GM23338 (cell line): ENCODE data around the gene CYP4F22. TPM values are rescaled to one million over a fixed set of nuclear protein-coding genes. Genes with fewer than 3 reads are reported as not detected.

Experiments
- ATAC-seq: fragments of 200-7000 bp; cut with Tn5 transposase; 3 replicates; pipeline ENCODE4 v1.9.1; 2020
- DNase-seq: peaks from one replicate; pipeline ENCODE4 v3.0.0-alpha.2; 2015; ENCODE audit warnings: low spot score
- H2AFZ ChIP-seq: fragments of 200-600 bp; sonication (generic); 2 replicates; pipeline ENCODE4 v1.8.0; 2016; ENCODE audit warnings: antibody characterized with exemption, mild to moderate bottlenecking, moderate library complexity
- H3F3A ChIP-seq: fragments of 200-600 bp; sonication (generic); replicated peaks from 2 replicates; pipeline ENCODE4 v1.8.0; 2017; ENCODE audit warnings: antibody characterized with exemption, mixed run types, low read depth
- H3K27ac ChIP-seq: fragments of 200-600 bp; sonication (generic); 2 replicates; pipeline ENCODE4 v1.6.1; 2016; ENCODE audit warnings: low read depth
- H3K27me3 ChIP-seq: fragments of 200-600 bp; sonication (generic); 2 replicates; pipeline ENCODE4 v1.8.0; 2016; ENCODE audit warnings: mild to moderate bottlenecking, mixed run types, moderate library complexity; ENCODE audit not compliant: insufficient read depth
- H3K36me3 ChIP-seq: fragments of 200-600 bp; sonication (generic); 2 replicates; pipeline ENCODE4 v1.8.0; 2016; ENCODE audit warnings: mild to moderate bottlenecking; ENCODE audit not compliant: insufficient read depth
- H3K4me1 ChIP-seq: fragments of 200-600 bp; sonication (generic); 2 replicates; pipeline ENCODE4 v1.8.0; 2016; ENCODE audit warnings: mild to moderate bottlenecking, moderate library complexity; ENCODE audit not compliant: insufficient read depth
- H3K4me2 ChIP-seq: fragments of 200-600 bp; sonication (generic); 2 replicates; pipeline ENCODE4 v1.7.1; 2017; ENCODE audit warnings: mixed run types
- H3K4me3 ChIP-seq: fragments of 200-600 bp; sonication (generic); 2 replicates; pipeline ENCODE4 v1.6.1; 2016; ENCODE audit warnings: mixed run types
- H3K79me2 ChIP-seq: fragments of 200-600 bp; sonication (generic); replicated peaks from 2 replicates; pipeline ENCODE4 v1.8.0; 2017; ENCODE audit warnings: mild to moderate bottlenecking; ENCODE audit not compliant: insufficient read depth
- H3K9me2 ChIP-seq: fragments of 200-600 bp; sonication (generic); 2 replicates; pipeline ENCODE4 v1.8.0; 2017; ENCODE audit not compliant: insufficient read depth
- H4K20me1 ChIP-seq: fragments of 200-600 bp; sonication (generic); replicated peaks from 2 replicates; pipeline ENCODE4 v1.8.0; 2017; ENCODE audit warnings: mild to moderate bottlenecking; ENCODE audit not compliant: insufficient read depth
- H3K27ac Mint-ChIP-seq: 2 replicates; pipeline ENCODE4 v1.8.0; 2020; ENCODE audit warnings: inconsistent platforms, mild to moderate bottlenecking, moderate library complexity, mixed read lengths
- H3K27me3 Mint-ChIP-seq: 3 replicates; pipeline ENCODE4 v1.8.0; 2022; ENCODE audit warnings: low read depth, mild to moderate bottlenecking, moderate library complexity, mixed read lengths, inconsistent platforms; ENCODE audit not compliant: insufficient read depth, poor library complexity
- H3K36me3 Mint-ChIP-seq: 3 replicates; pipeline ENCODE4 v1.8.0; 2021; ENCODE audit warnings: low read depth, mild to moderate bottlenecking, inconsistent platforms, moderate library complexity, mixed read lengths
- H3K4me1 Mint-ChIP-seq: 3 replicates; pipeline ENCODE4 v1.8.0; 2020; ENCODE audit warnings: mild to moderate bottlenecking, inconsistent platforms, mixed read lengths
- H3K4me3 Mint-ChIP-seq: 3 replicates; pipeline ENCODE4 v1.8.0; 2021; ENCODE audit warnings: moderate library complexity, mild to moderate bottlenecking, inconsistent platforms, mixed read lengths
- H3K9me3 Mint-ChIP-seq: 3 replicates; pipeline ENCODE4 v1.8.0; 2020; ENCODE audit warnings: moderate library complexity, mild to moderate bottlenecking, inconsistent platforms, mixed read lengths
- CREB1 ChIP-seq: fragments of 250-450 bp; sonication (Bioruptor Pico); IDR thresholded peaks from 2 replicates; pipeline ENCODE4 v1.5.0; 2020; ENCODE audit warnings: low read depth, mild to moderate bottlenecking, moderate library complexity
- CTCF ChIP-seq, 2 experiments: fragments of 200-600 bp in 1 of 2; sonication (generic) in 1 of 2; conservative IDR thresholded peaks; 2 replicates each; pipeline versions ENCODE4 v1.5.1 to v1.6.1; 2016 to 2017; ENCODE audit warnings: antibody characterized with exemption in 2 of 2, low read depth in 2 of 2, mild to moderate bottlenecking in 2 of 2, moderate library complexity in 1 of 2
- EZH2 ChIP-seq: fragments of 200-600 bp; sonication (generic); IDR thresholded peaks from one replicate; pipeline ENCODE4 v1.8.0; 2017; ENCODE audit warnings: antibody characterized with exemption, mild to moderate bottlenecking, low read depth; ENCODE audit not compliant: unreplicated experiment
- EZH2phosphoT487 ChIP-seq: fragments of 200-600 bp; sonication (generic); IDR thresholded peaks from one replicate; pipeline ENCODE4 v1.8.1; 2018; ENCODE audit warnings: antibody characterized with exemption; ENCODE audit not compliant: unreplicated experiment
- JUNB ChIP-seq: IDR thresholded peaks from one replicate; pipeline ENCODE4 v1.6.1; 2016; ENCODE audit warnings: antibody characterized with exemption; ENCODE audit not compliant: unreplicated experiment
- NANOG ChIP-seq: IDR thresholded peaks from 2 replicates; pipeline ENCODE4 v1.6.1; 2016; ENCODE audit warnings: antibody characterized with exemption, borderline replicate concordance
- POLR2AphosphoS5 ChIP-seq: IDR thresholded peaks from 2 replicates; pipeline ENCODE4 v1.6.1; 2016; ENCODE audit warnings: antibody characterized with exemption, low read depth
- REST ChIP-seq: IDR thresholded peaks from one replicate; pipeline ENCODE4 v1.6.1; 2018; ENCODE audit warnings: antibody characterized with exemption; ENCODE audit not compliant: unreplicated experiment
- STAT1 ChIP-seq: IDR thresholded peaks from one replicate; pipeline ENCODE4 v1.6.1; 2016; ENCODE audit warnings: antibody characterized with exemption; ENCODE audit not compliant: unreplicated experiment
- ZNF114 ChIP-seq: fragments of 250-450 bp; sonication (Bioruptor Pico); IDR thresholded peaks from 2 replicates; pipeline ENCODE4 v1.5.0; 2020; ENCODE audit warnings: mild to moderate bottlenecking, moderate library complexity
- ZNF462 ChIP-seq: fragments of 250-450 bp; sonication (Bioruptor Pico); IDR thresholded peaks from 2 replicates; pipeline ENCODE4 v1.5.0; 2020; ENCODE audit warnings: mild to moderate bottlenecking, moderate library complexity
- polyA plus RNA-seq: library from polyadenylated mRNA; unstranded; fragments of >200 nt; fragmentation: Nextera tagmentation; extraction: Ambion mirVana; gene quantifications from 2 replicates; pipeline ENCODE4 v1.2.1, GENCODE V29; 2016
- total RNA-seq: library from RNA; depleted of rRNA; stranded (reverse); fragments of >200 nt; shearing (Covaris generic); gene quantifications from 2 replicates; pipeline ENCODE4 v1.2.3, GENCODE V29; 2014

The CYP4F22 gene
- total and polyA plus RNA-seq, 2 experiments from 2014 or later, result 0.24 to 1.5 TPM

GRCh38 chr19:15539638-15540037 is 31.3 kb downstream of the CYP4F22 start (continued):
- TF ChIP-seq CTCF (conservative IDR thresholded peaks at IDR 0.05; ENCODE audit: low read depth in 2 of 2) (no peak), STAT1 (no peak)

GRCh38 chr19:15540435-15540834 is 32.1 kb downstream of the CYP4F22 start:
- Mint-ChIP-seq H3K4me3 (no peak overlapping the region), H3K27ac (no peak overlapping the region), H3K9me3 (peaks cover 99% of the 10 kb centered on the region), H3K36me3 (peaks cover 18% of the 10 kb centered on the region), H3K27me3 (peaks cover 3% of the 10 kb centered on the region), H3K4me1 (no peaks in the 10 kb centered on the region)
- Histone ChIP-seq H3K4me2 (no peak overlapping the region), H3K36me3 (no peaks in the 10 kb centered on the region), H2AFZ (no peak overlapping the region), H3K4me1 (no peaks in the 10 kb centered on the region), H3K79me2 (no peaks in the 10 kb centered on the region), H3K4me3 (no peak overlapping the region), H3K27ac (no peak overlapping the region), H3K27me3 (no peaks in the 10 kb centered on the region), H4K20me1 (no peaks in the 10 kb centered on the region), H3K9me2 (no peaks in the 10 kb centered on the region), H3F3A (no peaks in the 10 kb centered on the region)
- TF ChIP-seq EZH2 (no peak), CTCF (conservative IDR thresholded peaks at IDR 0.05; ENCODE audit: low read depth in 2 of 2) (no peak), ZNF114 (no peak), CREB1 (CRISPR knock-in tag) (no peak), REST (no peak), STAT1 (no peak), POLR2AphosphoS5 (no peak), ZNF462 (CRISPR knock-in tag) (no peak), EZH2phosphoT487 (no peak), JUNB (no peak), NANOG (no peak)
- no peak for ATAC-seq
- no peak for DNase-seq
